ENCODE results near the gene SH3RF1. TPM values are rescaled to one million over a fixed set of nuclear protein-coding genes. Genes with fewer than 3 reads are reported as not detected.

SH3RF1 gene
- total and polyA plus RNA-seq, 2 experiments from 2014 or later: 7.8 to 12.4 TPM

GRCh38 chr4:169139021-169139420, 131.7 kb downstream of the SH3RF1 start (continued):
- no peak for TF ChIP-seq REST (IDR thresholded peaks at IDR 0.05; ENCODE audit: unreplicated experiment)
- TF ChIP-seq ZNF114 (CRISPR knock-in tag; IDR thresholded peaks at IDR 0.05): no peak
- no peak for TF ChIP-seq EZH2phosphoT487 (IDR thresholded peaks at IDR 0.05; ENCODE audit: unreplicated experiment)
- TF ChIP-seq ETS1 (IDR thresholded peaks at IDR 0.05): no peak
- no peak for TF ChIP-seq NANOG (IDR thresholded peaks at IDR 0.05; ENCODE audit: borderline replicate concordance)

GRCh38 chr4:169137558-169137920, 133.2 kb downstream of the SH3RF1 start:
- Histone ChIP-seq H3K4me2 (no peak overlapping the region), H3K4me3 (no peak overlapping the region), H3K4me1 (ENCODE audit: insufficient read depth) (peaks cover 1% of the 10 kb centered on the region), H3K79me2 (replicated peaks; ENCODE audit: insufficient read depth) (no peaks in the 10 kb centered on the region), H3K36me3 (ENCODE audit: insufficient read depth) (no peaks in the 10 kb centered on the region), H3K27ac (ENCODE audit: low read depth) (no peak overlapping the region), H2AFZ (no peak overlapping the region), H4K20me1 (replicated peaks; ENCODE audit: insufficient read depth) (no peaks in the 10 kb centered on the region), H3K9me2 (ENCODE audit: insufficient read depth) (no peaks in the 10 kb centered on the region), H3F3A (replicated peaks; ENCODE audit: low read depth) (no peaks in the 10 kb centered on the region), H3K27me3 (ENCODE audit: insufficient read depth) (no peaks in the 10 kb centered on the region)
- H3K27ac Mint-ChIP-seq: no peak overlapping the region
- no peak overlapping the region for H3K4me3 Mint-ChIP-seq
- peaks cover 1% of the 10 kb centered on the region for H3K27me3 Mint-ChIP-seq (ENCODE audit: insufficient read depth, low read depth, poor library complexity)
- H3K4me1 Mint-ChIP-seq: peaks cover 4% of the 10 kb centered on the region
- H3K36me3 Mint-ChIP-seq (ENCODE audit: low read depth): peaks cover 26% of the 10 kb centered on the region; the same call in 2 of the 3 replicates
- H3K9me3 Mint-ChIP-seq: no peaks in the 10 kb centered on the region
- no peak for DNase-seq (ENCODE audit: low spot score)
- ATAC-seq: no peak
- no peak for TF ChIP-seq CTCF (conservative IDR thresholded peaks at IDR 0.05; ENCODE audit: low read depth in 2 of 2)
- no peak for TF ChIP-seq EZH2 (IDR thresholded peaks at IDR 0.05; ENCODE audit: low read depth, unreplicated experiment)
- no peak for TF ChIP-seq CREB1 (CRISPR knock-in tag; IDR thresholded peaks at IDR 0.05; ENCODE audit: low read depth)
- TF ChIP-seq ETS1 (IDR thresholded peaks at IDR 0.05): no peak
- TF ChIP-seq STAT1 (IDR thresholded peaks at IDR 0.05; ENCODE audit: unreplicated experiment): no peak
- TF ChIP-seq JUNB (IDR thresholded peaks at IDR 0.05; ENCODE audit: unreplicated experiment): no peak
- no peak for TF ChIP-seq ZNF462 (CRISPR knock-in tag; IDR thresholded peaks at IDR 0.05)
- TF ChIP-seq ZNF331 (CRISPR knock-in tag; IDR thresholded peaks at IDR 0.05; ENCODE audit: low read depth): no peak
- no peak for TF ChIP-seq NANOG (IDR thresholded peaks at IDR 0.05; ENCODE audit: borderline replicate concordance)

Measured in GM23338 (cell line).